GM03348 (cell line): Measurements from ENCODE around the gene MAPK8IP1.

Experiments
- DNase-seq: peaks from one replicate; pipeline ENCODE4 v3.0.0; 2012; ENCODE audit warnings: low spot score

Gene MAPK8IP1

DNA sequence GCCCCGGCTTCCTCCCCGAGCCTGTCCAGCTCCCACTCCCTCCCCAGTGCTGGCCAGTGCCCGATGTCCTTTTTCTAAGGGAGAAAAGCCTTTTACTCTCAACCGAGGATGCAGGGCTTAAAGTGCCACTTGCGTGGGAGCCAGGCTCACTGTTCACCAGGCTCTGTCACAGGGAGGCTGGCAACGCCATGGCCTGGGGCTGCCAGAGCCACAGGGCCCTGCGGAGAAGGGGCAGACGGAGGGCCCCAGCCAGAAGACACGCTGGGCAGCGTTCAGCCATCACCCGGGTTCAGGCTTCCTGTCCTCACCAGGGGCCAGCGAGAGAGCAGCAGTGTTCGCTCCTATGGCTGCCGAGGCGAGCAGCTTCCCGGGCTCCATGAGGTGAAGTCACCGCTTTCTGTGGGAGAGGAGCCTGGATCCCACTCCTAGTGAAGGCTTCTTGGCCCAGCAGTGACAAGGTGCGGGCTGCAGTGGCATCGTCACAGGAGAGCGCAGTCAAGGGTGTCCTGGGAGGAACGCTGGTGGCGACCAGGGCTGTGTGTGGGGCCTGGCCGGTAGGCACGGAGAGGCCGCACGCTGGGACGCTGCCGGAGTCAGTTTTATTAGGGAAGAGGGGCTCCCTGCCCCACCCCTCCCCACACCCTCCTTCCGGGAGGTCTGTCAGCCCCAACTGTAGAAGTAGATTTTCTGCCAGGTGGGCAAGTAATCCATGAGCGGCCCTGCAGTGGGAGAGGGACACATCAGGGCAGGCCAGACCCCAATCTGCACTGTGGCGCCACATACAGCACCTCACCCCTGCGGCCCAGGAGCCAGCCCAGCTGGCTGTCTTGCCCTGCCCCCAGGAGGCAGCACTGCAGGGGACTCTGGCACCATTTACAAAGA lies 24.4 kb downstream of the MAPK8IP1 start:
- no peak for DNase-seq

DNA sequence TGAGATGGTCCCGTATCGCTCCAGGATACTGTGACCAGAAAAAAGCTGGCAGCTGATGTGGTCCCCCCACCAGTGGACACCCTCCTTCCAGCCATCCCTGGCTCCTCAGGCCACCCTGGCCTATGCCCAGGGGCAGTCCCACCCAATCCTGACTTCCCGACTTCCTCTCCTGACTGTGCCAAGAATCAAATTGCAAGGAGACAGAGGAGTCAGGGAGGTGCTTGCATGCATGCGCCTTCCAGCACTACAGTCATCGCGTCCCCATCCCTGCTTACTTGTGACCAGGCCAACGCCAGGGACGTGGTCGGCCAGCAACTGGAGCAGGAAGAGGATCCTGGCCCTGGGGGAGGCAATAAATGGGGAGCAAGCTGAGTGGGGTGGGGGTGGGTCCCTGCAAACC lies 25.2 kb downstream of the MAPK8IP1 start:
- no peak for DNase-seq

DNA sequence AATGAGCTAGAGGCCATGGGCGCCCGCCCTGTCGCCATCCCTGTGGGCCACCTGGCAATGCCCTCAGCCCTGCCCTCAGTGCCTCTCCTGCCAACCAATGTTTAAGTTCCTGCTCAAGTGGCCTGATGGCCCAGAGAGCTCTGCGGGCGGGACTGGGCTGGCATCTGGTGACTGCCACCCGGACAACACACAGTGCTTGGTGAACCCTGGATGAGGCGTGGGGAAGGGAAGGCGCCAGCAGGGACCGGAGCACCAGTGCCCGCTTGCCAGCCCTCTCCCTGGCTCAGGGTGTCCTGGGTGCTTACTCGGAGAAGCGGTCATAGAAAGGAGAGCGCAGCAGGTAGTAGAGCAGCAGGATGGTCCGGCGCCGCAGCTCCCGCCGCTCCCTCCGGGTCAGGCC lies 28.1 kb downstream of the MAPK8IP1 start:
- DNase-seq: no peak

DNA sequence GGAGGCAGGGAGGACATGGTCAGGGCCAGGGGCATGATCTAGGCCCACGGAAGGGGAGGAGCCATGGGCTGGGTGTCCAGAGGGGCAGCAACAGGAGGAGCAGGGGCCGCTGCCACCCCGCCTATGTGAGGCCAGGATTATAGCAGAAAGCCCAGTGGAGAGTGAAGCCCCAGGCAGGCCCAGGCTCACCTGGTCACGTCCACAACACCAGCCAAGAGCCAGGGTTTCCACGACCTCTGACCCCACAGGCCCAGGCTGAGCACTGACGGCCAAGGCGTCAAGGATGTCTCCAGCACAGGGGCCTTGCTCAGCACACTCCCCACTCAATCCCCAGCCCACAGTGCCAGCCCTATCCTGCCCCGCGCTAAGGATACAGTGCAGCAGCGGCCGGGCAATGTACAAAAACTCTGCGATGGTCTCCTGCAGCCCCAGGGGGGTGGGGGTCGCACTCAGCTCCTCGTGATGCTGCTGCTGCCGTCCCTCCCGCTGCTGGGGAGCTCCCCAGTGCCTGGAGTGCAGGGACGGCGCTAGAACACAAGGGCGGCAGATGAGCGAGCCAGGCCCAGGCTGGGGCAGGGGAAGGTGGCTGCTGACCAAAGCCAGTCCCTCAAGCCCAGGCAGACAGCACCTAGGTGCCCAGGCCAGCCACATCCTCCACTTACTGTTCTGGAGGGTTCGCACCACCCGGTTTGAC lies 28.6 kb downstream of the MAPK8IP1 start:
- DNase-seq: no peak

DNA sequence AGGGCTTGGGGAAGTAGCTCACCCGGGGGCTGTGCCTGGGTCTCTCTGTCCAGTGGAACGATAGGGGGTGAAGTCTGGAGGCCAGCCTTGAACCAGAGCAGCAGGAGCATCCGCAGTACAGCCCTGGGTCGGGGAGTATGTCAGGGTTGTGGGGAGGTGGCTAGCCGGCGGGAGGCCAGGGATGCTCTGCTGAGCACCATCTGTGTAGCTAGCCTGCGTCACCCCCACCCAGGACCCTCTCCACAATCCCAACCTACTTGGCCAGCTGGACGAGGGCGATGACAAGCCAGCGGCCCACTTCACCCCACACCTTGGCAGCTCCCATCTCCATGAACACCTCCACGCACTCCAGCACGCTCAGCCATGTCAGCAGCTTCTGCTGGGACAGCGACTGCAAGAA lies 30.0 kb downstream of the MAPK8IP1 start:
- DNase-seq: no peak

DNA sequence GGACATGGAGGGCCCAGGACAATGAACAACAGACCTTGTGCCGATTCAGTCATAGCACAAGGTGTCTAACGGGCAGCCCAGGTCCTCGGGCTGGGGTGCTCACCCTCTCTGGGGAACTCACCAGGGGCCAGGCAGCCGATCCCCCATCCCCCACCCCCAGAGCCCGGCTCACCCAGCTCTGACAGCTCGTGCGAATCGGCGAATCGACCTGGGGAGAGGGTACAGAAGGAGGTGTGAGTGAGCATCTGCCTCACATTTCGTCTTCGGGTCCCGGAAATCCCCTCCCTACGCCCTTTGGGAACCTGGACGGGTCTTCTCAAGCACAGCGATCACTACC lies 31.8 kb downstream of the MAPK8IP1 start:
- DNase-seq: no peak

DNA sequence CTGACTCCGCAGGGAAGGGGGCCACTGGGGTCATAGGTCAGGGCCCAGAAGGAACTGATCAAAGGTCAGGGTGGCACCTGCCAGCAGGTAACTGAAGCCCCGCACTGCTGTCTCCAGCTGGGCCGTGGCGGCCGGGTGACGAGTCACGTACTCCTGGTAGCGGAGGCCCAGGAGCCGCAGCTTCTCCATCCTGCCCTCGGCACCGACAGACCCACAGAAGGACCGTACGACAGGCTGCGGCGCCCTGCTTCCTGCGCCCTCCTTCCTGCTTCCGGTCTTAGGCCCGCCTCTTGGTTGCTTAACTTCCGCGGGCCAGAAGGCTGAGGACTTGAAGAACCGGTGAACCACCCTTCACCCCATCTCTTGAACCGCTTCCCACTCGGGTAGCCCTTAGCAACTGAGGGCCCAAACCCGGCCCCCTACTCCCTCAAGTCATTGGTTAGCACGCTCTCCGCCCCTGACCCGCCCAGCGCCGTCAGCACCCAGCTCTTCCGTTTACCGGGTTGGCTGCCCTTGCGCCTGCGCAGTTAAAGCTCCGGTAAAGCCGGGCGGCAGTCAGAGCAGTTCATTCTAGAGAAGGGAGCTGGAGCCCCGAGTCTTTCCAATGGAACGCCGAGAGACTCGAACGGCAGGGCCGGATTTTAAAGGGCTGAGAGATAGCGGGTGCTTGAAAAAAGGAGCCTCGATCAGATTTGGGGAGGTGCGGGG lies 32.3 kb downstream of the MAPK8IP1 start, which contains the start of gene PEX16:
PEX16 (minus strand) TSS at position 255 of the 708 bp plus-strand sequence; CDS start at position 189, 66 bp downstream.
- peak; percentile 99 for DNase-seq

DNA sequence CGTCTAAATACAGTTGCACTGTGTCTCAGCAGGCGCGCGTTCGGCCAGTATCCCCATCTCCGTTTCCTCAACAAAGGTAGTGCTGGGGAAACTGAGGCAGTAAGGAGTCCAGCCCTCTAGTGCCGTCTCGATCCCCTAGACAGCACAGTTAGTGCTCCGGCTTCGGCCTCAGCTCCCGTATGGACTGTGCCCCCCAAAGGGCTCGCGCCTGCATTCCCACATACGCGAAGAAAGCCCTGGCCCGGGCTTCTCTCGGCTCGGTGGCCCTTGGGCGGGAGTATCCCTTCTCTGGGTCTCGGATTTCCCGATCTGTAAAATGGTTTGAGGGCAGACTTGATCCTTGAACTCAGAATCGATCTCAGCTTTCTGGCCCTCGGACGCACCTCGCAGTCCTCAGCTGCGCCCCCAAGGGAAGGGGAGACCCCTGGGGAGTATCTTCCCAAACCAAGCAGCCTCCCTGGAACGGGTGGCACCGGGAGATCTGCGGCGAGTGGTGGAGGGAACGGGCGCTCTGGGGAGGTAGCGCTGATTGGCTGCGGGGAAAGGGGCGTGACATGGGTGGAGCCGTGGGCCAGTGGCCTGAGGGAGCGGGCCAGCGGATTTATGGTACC lies 33.0 kb downstream of the MAPK8IP1 start:
- DNase-seq: peak; percentile 96

DNA sequence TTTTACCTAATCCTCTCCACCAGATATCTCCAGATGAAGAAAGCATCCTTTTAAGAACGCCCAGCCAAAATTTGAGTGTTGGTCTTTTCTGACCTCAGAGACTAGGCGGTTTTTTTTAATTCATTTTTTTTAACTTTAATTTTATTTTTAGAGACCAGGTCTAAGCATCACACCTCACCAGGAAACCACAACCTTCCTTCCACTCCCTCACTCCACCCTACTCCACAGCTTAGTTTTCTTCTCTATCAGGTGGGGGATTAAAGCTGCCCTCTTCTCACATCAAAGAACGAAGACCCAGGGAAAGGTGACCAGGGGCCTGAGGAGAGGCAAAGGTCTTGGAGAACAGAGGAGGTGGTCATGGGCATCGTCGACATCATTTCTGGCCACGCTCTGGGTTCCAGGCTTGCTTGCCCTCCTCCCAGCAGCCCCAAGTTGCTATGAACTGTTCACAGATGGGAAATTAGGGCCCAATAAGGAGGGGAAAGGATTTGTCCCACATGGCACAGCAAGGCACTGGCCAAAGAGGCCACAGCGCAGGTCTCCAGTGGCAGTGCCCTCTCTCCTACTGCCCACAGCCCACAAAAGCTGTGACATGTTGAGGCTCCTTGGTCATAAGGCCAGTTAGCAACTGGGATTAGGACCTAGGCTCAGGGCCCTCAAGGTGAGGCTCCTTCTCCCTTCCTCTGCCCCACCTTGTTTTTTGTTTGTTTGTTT lies 33.7 kb downstream of the MAPK8IP1 start:
- DNase-seq: no peak

DNA sequence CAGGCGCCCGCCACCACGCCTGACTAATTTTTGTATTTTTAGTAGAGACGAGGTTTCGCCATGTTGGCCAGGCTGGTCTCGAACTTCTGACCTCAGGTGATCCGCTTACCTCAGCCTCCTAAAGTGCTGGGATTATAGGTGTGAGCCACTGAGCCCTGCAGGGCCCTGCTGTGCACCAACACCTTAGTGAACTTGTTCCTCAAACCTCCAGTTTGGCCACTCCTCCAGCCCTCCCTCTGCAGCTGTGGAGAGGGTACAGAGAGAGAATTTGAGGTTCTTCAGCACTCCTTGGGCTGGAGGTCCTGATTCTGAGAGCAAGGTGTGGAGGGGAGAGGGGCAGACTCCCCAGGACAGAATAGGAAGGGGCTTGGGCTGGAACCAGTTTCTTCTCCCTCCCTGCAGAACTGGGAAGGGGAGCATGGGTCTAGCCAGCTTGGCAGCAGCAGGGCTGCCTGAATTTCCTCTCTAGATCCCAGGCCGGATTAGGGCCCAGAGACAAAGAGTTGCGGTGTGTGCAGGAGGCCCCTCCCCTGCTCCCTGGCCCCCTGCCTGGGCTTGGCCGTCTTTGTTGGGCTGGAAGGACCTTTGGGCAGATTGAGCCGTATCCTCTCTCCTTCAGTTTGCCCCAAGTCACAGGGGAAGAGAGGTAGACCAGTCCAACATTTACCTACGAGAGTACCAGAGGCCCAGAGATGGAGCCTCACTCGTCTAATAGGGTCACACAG lies 34.5 kb downstream of the MAPK8IP1 start:
- no peak for DNase-seq

DNA sequence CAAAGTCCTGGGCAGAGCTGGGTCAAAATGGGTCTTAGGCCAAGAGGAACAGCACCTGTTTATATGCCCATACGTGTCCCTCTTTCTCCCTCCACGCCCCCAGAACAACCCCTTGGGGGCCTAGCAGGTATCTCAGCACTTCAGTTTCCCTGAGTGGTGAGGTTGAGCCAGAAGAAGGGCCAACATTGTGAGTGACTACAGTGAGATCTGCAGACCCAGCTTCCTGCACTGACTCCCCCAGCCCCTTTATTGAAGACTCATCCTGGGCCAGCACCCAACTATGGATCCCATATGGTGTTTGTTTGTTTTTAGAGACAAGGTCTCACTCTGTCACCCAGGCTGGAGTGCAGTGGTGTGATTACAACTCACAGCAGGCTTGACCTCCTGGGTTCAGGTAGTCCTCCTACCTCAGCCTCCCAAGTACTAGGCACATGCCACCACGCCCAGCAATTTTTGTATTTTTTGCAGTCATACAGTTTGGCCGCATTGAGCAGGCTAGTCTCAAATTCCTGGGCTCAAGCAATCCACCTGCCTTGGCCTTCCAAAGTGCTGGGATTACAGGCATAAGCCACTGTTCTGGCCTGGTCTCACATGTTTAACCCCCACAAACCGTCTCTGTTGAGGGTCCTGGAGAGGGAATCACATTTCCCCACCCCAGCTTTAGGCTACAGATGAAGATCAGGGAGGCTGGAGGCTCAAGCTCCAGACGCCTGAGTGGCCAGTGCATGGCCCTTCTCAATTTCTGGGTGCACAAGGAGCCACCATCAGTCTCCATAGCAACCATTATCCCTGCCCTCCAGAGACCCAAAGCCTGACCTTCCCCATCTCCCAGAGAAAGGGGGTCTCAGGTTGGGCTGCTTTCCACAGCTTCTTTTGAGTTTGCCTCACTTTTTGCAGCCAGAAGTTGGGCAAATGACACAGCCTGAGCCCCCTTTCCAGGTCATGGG lies 35.4 kb downstream of the MAPK8IP1 start:
- DNase-seq: no peak

DNA sequence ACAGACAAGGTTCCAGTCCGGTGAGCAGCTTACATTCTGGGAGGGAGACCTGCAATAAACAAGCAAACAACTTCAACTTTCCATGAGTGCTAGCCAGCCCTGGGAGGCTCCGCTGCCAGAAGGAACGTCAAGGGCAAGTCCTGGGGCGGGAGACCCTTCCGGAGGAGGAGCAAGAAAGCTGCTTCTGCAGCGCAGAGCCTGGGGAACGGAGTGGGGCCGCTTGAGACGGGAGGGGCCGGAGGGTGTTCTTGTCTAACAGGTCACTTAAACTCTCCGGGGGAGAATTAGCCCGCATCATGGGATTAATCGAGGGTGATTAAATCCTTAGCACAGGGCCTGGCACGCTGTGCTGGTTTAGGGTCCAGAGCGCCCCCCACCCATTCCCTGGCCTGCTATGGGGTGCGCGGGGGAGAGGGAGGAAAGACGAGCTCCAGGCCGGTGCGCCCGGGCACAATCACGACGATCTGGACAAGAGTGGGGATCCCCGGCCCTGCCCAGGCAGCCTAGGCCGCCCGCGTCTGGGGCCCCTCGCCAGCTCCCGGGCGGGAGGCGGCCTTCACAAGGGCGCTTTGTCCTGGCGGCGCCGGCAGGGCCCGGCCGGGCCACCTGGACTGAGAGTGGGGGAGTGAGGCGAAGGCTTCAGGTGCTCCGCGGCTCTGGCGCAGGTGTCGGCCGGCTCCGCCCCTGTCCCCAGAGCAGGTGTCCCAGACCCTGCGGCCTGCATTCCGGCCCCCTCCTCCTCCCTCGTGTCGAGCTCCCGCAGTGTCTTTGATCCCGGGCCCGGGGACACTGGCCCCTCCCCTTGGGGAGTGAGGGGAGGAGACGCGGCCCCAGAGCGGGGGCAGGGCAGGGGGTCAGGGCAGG lies 36.3 kb downstream of the MAPK8IP1 start:
- no peak for DNase-seq

DNA sequence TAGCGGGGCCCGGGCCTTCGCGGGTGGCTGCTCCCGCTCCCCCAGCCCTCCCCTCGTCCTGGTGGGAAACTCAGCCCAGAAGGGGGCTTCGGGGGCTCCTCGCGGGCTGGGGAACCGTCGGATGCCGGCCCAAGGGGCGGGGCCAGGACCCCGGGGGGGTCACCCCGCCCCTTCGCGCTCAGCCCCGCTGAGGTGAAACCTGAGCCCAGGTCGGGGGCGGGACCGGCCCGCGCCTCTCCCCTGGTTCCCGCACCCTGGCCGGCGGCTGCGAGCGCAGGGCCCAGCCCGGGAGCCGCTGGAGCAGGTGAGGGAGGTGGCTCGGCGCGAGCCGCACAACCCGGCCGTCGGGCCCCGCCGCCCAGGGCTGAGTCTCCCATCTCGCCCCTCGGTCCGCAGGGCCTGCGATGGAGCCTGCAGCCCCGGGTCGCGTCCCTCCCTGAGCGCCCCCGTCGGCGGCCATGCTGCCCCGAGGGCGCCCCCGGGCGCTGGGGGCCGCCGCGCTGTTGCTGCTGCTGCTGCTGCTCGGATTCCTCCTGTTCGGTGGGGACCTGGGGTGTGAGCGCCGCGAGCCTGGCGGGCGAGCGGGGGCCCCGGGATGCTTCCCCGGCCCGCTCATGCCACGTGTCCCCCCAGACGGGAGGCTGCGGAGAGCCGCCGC lies 37.1 kb downstream of the MAPK8IP1 start, which contains the start of gene LARGE2:
LARGE2 (plus strand) TSS at position 232 of the 658 bp plus-strand sequence; CDS start at position 459, 227 bp downstream.
- DNase-seq: no peak

DNA sequence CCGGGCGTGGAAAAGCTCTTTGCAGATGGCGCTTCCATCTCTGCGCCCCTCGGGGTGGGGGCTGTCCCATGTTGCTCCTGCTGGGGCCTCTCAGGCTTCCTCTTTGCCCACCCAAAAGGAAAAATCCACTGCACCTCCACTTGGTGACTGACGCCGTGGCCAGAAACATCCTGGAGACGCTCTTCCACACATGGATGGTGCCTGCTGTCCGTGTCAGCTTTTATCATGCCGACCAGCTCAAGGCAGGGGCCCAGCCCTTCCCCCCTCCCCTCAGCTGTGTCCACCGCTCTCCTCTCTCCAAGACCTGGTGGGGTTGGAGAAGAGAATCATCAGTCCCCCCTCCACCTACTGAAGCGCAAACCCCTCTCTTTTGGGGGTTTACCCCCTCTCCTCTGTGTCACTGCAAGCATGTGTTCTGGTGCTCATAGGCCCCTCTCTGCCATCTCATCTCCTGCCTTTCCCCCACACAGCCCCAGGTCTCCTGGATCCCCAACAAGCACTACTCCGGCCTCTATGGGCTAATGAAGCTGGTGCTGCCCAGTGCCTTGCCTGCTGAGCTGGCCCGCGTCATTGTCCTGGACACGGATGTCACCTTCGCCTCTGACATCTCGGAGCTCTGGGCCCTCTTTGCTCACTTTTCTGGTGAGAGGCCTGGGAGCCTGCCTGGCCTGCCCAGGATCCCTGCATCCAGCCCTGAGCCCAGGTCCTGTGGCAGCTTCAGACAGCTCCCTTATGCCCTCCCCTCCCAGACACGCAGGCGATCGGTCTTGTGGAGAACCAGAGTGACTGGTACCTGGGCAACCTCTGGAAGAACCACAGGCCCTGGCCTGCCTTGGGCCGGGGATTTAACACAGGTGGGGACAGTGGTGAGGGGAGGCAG lies 38.8 kb downstream of the MAPK8IP1 start:
- DNase-seq: no peak

DNA sequence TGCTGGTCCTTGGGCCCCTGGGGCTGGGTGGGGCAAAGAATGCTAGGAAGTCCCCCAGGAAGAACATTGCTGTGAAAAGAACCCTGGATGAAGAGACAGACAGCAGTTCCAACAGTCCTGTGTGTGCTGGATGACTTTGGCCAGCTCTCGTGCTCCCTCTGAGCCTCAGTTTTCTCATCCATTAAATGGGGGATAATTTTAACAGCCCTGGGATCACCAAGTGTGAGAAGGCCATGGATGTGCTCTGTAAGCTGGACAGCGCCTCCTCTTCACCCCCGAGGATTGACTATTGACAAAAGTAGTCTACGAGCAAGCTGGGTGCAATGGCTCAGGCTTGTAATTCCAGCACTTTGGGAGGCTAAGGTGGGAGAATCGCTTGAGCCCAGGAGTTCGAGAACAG lies 39.5 kb downstream of the MAPK8IP1 start:
- no peak for DNase-seq

DNA sequence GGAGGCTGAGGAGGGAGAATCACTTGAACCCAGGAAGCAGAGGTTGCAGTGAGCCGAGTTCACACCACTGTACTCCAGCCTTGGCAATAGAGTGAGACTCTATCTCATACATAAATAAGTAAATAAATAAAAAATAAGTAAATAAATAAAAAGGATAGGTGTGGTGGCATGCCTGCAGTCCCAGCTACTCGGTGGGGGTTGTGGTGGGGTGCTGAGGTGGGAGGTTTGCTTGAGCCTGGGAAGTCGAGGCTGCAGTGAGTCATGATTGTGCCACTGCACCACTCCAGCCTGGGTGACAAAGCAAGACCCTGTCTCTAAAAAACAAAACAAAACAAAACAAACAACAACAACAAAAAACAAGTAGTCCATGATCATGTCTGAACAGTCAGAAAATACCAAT lies 40.1 kb downstream of the MAPK8IP1 start:
- no peak for DNase-seq

DNA sequence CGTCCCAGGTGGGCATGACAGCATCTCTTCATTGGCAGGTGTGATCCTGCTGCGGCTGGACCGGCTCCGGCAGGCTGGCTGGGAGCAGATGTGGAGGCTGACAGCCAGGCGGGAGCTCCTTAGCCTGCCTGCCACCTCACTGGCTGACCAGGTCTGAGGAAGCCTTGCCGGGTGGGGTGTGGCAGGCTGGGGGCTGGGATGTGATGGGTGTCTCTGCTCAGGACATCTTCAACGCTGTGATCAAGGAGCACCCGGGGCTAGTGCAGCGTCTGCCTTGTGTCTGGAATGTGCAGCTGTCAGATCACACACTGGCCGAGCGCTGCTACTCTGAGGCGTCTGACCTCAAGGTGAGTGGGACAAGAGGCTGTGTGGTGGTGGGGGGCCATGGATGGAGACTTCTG lies 40.5 kb downstream of the MAPK8IP1 start:
- DNase-seq: no peak
